GM21447 (cell line): ENCODE measurements around the gene USP8.
A peak's percentile ranks its signal among the peaks of the same experiment; 100 is the strongest.

Source experiments
- ATAC-seq: cut with Tn5 transposase; IDR thresholded peaks from one replicate; pipeline ENCODE4 v1.9.1; 2021; ENCODE audit not compliant: unreplicated experiment

USP8 gene

DNA sequence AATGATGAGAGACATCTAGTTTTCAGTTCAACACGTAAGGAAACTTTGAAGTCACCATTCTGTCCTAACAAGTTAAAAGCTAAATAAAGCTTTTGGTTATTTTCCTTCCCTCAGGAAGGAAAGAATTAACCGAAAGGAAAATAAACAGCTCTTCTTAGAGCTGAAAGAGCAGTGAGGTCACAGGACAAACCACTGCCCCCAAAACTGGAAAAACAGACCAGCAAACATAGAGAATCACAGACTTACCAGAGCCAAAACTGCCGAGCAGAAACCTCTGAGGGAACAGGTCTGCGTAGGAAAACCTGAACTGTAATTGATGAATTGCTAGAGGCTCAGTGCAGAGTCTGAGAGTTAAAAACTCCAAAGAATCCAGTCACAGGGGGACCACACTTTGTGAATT lies 107.6 kb downstream of the USP8 start:
- ATAC-seq: no peak

DNA sequence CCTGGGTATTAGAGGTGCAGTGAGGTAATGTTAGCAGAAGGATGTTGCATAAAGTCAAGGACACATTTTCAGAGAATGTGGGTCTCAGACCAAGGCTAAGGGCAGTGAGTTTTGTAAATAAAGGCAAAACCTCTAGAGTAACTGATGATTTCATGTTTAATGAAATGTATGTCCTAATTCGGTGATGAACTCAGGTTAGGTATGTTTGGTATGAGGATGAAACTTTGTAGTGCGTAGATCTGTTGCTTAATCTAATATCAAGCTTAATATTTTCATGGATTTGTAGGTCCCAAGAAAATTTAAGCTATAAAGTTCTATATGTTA lies 118.6 kb downstream of the USP8 start:
- ATAC-seq: no peak

DNA sequence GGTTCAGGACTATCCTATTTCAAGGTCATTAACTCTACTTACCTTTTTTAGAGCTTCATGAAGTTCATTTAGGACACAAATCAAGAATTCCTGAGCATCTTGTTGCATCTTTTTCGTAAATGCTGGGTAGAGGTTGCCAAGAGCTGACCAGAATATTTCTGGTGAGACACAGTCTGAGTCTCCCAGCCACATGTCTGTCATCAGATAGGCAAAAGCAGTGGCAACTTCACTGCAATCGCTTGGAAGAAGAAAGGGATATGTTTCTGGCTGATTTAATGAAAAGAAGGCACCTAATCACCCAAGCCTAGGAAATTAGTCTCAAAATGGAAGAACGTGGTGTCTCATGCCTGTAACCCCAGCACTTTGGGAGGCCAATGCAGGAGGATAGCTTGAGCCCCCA lies 119.4 kb downstream of the USP8 start:
- no peak for ATAC-seq

DNA sequence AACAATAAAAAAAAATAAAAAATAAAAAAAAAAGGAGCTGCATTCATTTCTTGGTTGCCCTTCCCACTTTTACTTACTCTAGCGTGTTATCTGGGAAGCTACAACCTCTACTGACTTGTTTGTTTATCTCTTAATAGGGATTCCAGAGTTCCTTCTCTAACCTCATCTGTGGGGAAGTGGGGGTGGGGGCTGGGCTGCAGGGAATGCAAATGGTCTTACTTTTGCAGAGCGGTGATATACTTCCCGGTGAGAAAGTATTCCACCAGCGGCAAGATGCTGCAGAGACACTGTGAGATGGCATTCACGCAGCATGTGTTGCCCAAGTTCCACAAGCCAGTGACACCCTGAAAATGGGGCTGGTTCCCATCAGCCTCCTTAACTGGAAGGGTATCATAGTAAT lies 120.2 kb downstream of the USP8 start:
- no peak for ATAC-seq

DNA sequence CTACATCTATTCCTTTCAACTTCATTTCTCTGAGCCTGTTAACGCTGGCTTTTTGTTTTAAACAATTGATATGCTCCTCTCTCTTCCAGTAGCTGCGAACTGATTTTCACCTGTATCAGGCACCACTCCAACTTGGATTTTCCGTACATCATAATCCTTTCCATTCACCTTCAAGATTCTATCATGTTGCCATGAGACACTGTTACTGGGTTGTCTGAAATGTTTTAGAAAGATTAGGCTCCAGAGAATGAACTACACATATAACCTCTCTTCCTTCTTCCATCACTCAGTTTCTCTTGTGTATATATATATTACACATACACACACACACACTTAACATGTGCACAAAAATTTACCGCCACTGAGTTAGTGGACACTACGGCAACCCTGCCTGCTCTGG lies 122.4 kb downstream of the USP8 start, which contains the start of gene USP50:
Gene USP50, minus strand, starts transcription at position 101 of the 400 bp plus-strand sequence. CDS start 141 bp downstream, outside the sequence.
- no peak for ATAC-seq

DNA sequence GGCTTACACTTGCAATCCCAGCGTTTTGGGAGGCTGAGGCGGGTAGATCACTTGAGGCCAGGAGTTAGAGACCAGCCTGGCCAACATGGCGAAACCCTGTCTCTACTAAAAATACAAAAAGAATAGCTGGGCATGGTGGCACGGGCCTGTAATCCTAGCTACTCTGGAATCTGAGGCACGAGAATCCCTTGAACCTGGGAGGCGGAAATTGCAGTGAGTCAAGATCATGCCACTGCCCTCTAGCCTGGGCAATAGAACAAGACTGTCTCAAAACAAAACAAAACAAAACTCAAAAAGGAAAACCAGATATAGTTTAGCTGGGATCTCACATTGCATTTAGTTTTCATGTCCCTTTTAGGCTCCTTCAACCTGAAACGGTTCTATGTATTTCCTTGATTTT lies 125.1 kb downstream of the USP8 start:
- no peak for ATAC-seq

DNA sequence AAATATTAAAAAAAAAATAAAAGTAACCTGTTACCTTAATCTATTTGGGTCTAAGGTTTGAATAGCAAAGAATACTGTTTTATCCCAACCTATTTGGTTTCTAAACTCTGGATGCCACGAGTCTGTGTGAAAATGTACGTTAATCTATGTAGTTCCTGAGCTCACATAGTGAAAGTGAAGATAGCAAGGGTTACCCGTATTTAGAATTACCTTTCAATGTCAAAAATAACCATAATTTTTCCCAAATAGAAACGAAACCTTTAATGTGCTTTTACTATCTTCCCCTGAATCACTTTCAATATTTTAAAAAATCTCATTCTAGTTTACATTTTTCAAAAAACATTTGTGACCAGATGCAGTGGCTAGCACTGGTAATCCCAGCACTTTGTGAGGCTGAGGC lies 128.0 kb downstream of the USP8 start:
- ATAC-seq: no peak

DNA sequence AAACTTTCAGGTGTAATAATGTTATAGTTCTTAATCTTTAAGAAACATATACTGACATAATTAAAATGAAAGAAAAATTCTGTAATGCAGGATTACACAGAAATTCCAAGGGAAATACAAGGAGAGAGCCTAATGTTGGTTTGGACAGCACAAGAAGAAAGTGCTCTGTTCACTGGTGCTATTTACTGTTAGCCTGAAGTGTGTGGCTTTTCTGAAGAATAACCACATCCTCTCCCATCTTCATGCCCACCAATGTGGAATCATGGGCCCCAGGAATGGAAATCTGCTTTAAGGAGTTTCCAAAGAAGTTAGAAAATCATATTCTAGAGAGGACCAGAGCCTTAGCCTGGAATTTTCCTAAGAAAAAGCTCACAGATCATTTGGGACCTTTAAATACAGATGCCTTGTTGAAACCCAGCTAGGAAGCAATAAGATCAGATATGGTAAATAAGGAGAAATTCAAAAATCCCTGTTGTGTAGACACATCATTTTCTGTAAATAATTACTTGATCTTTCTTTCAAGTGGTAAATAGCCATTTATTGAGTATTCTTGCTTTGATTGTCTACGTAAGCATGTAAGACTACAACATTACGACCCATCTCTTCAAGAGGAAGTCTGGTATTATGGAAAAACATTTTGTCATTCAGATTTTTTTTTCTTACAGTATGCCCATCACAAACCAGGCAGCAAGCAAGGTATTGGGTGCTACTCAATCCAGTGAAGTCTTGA lies 132.6 kb downstream of the USP8 start:
- ATAC-seq: no peak

DNA sequence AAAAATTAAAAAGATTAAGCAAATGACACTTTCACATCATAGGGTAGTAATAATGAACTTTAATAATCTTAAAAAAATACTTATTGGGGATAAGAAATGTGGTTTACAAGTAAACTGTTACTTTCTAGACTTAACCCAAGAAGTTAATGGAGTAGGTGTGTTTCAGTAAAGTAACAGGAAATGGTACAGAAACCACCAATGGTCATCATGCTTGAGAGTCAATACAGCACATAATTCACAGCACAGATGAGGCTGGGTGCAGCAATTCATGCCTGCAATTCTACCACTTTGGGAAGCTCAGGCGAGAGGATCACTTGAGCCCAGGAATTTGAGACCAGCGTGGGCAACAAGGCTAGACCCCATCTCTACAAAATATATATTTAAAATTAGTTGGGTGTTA lies 133.8 kb downstream of the USP8 start:
- peak; percentile 55 for ATAC-seq

DNA sequence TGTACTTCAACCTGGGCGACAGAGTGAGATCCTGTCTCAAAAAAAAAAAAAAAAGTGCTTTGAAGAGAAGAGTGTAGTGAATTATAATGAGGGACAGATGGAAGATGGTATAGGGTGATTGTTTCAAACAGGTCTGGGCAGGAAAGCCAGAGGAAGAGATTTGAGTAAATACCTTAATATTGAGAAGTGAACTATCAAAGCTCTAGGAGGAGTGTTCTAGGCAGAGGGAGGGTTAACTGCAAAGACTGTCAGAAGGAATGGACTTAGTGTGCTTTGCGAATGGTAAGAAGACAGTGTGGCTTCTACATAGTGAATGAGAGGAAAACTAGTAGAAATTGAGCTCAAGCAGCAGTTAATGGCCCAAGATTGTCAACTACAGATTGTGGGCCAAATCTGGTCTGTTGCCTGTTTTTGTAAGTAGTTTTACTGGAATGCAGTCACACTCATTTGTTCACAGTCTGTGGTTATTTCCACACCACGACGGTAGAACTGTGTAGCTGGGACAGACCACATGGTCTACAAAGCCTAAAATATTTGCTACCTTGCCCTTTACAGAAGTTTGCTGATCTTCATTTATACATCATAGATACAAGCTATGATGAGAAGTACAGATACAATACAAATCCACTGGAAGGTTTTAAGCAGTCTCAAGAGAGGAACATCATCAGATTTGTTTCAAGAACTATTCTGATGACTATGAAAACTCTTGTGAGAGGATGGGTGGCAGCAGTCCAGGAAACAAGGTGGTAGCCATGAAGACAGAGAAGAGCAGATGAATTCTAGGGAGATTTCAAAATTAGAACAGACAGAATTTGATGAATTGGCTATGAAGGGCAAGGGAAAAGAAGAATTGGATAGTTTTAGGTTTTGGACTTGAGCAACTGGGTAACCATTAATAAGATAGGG lies 138.8 kb downstream of the USP8 start:
- ATAC-seq: no peak

DNA sequence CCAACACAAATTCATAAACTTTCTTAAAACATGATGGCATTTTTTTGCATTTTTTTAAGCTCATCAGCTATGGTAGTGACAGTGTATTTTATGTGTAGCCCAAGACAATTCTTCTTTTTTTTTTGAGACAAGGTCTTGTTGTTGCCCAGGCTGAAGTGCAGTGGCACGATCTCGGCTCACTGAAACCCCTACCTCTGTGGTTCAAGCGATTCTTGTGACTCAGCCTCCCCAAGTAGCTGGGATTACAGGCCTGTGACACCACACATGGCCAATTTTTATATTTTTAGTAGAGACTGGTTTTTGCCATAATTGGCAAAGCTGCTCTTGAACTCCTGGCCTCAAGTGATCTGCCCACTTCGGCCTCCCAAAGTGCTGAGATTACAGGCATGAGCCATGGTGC lies 139.6 kb downstream of the USP8 start:
- no peak for ATAC-seq
